Measurements from ENCODE around the gene FBLN1.
"Not testable (repeated sequence)": the region's sequence is repeated elsewhere in the genome, so short reads cannot be mapped to it uniquely, and the experiment has no call there.

The FBLN1 gene

DNA sequence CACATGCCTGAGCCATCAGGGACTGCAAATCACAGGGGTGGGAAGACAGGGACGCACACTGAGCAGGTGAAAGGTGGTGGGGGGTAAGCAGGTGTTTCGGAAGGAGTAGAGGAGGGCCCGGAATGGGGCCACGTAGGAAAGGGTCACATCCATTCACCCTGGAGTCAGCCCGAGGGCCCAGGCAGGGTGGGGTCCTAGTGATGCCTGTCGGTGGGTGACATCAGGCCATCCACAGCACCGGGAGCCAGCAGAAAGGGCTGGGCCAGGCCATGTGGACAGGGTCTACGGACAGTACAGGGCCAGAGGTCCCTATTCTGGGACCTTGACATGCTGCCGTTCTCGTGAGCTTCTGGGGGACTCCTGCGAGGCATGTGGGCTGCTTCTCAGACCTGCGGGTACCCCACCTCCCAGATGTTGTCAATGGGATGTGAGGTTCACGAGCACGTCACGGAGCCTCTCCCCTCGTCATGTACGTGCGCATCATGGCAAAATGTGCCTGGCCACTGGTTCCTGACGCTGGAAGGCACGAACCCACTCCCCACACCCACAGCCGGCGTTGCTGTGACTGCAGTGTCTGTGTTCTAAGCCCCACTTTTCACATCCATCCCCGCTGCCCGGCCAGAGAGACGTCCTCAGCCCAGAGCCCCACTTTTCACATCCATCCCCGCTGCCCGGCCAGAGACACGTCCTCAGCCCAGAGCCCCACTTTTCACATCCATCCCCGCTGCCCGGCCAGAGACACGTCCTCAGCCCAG lies 84.1 kb downstream of the FBLN1 start:
- TF ChIP-seq, protein P1, sequence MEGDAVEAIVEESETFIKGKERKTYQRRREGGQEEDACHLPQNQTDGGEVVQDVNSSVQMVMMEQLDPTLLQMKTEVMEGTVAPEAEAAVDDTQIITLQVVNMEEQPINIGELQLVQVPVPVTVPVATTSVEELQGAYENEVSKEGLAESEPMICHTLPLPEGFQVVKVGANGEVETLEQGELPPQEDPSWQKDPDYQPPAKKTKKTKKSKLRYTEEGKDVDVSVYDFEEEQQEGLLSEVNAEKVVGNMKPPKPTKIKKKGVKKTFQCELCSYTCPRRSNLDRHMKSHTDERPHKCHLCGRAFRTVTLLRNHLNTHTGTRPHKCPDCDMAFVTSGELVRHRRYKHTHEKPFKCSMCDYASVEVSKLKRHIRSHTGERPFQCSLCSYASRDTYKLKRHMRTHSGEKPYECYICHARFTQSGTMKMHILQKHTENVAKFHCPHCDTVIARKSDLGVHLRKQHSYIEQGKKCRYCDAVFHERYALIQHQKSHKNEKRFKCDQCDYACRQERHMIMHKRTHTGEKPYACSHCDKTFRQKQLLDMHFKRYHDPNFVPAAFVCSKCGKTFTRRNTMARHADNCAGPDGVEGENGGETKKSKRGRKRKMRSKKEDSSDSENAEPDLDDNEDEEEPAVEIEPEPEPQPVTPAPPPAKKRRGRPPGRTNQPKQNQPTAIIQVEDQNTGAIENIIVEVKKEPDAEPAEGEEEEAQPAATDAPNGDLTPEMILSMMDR (IDR thresholded peaks at IDR 0.05; ENCODE audit: unreplicated experiment in 3 of 3) = no peak
- no peaks in the 10 kb centered on the region for H3K9me3 Mint-ChIP-seq
- H3K4me1 Mint-ChIP-seq = peaks cover 47% of the 10 kb centered on the region
- H3K4me3 Mint-ChIP-seq = no peak overlapping the region
- H3K27me3 Mint-ChIP-seq (ENCODE audit: low read depth) = peaks cover 7% of the 10 kb centered on the region
- H3K36me3 Mint-ChIP-seq (ENCODE audit: low read depth) = no peaks in the 10 kb centered on the region
- no peak overlapping the region for H3K27ac Mint-ChIP-seq

DNA sequence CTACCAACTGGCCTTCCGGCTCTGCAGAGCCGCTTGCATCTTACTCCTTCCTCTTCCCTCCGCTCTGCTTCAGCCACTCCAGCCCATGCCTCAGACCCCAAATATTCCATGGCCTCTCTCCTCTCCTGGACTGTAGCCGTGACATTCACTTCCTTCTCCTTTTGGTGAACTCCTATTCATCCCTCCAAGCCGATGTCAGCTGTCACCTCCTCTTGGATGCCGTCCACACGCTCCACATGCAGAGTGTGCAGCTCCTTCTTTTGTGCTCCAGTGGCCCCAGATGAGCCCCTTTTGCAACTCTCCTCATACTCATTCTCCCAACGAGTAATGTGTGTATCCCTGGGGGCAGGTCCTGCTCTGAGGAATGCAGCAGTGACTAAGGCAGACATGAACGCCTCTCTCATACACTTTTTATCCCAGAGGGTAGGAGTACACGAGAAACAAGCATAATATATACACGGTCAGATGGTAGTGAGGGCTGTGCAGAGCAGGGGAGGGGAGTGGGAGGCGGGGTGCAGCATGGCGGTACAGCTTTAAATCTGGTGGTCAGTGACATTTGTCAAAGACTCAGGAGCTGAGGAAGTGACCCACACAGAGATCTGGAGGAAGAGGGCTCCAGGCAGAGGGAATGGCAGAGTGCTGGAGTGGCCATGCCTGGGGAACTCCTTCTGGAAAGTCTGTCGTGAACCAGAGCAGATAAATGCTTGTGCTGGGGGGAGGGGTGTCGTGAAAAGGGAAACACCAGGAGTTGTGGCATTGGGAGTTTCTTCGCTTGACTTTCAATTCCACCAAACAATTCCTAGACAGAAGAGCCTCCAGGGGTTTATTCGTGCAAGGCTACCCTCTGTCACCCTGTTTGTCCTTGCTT lies 85.2 kb downstream of the FBLN1 start:
- peaks cover 4% of the 10 kb centered on the region for H3K36me3 Mint-ChIP-seq (ENCODE audit: low read depth)
- H3K9me3 Mint-ChIP-seq = no peaks in the 10 kb centered on the region
- H3K27ac Mint-ChIP-seq = peak overlapping the region; percentile 15 to 83 (median 31)
- H3K4me1 Mint-ChIP-seq = peaks cover 42% of the 10 kb centered on the region
- TF ChIP-seq, protein P1 (IDR thresholded peaks at IDR 0.05; ENCODE audit: unreplicated experiment in 3 of 3) = no peak
- peak overlapping the region in 2 of 3 experiments; percentile 6 to 31 for H3K4me3 Mint-ChIP-seq
- peaks cover 7% of the 10 kb centered on the region for H3K27me3 Mint-ChIP-seq (ENCODE audit: low read depth)

DNA sequence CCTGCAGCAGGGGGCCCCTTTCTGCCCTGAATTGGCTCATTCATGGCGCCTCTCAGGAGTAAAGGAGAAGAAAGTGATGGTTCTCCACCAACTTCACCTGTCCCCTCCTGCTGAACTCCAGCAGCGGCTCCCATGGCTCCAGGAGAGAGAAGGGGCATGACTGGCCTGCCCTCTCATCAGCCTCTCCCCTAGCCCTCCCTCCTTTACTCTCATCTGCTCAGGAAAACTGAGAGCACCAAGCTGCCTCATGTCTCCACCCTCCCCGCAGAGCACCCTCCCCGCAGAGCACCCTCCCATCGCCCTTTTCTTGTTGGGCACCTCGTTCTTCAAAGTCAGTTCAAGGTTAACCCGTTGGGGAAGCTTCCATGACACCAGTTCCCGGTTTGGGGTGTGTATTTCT lies 86.9 kb downstream of the FBLN1 start:
- Mint-ChIP-seq H3K4me1 (peaks cover 28% of the 10 kb centered on the region), H3K9me3 (no peaks in the 10 kb centered on the region), H3K36me3 (ENCODE audit: low read depth) (peaks cover 19% of the 10 kb centered on the region), H3K27ac (no peak overlapping the region), H3K27me3 (ENCODE audit: low read depth) (peaks cover 5% of the 10 kb centered on the region), H3K4me3 (no peak overlapping the region)
- TF ChIP-seq, protein P1 (IDR thresholded peaks at IDR 0.05; ENCODE audit: unreplicated experiment in 3 of 3) = no peak

DNA sequence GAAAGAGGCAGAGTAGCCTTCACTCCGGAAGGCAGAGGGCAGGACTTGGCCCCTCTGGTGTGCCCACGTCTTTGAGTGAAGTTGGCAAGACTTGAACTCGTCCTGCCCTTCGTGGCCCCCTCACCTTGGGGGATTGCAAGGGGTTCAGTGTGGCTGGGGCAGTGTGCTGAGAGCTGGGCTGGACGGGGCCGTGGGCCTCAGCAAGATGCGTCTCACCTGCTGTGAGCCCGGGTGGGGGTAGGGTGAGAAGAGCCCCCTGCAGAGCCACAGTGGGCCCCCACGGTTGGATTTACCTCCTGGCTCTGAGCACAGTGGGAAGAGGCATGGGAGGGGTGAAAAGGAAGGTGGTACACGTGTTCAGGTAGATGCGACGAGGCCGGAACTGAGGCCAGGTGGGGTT lies 87.6 kb downstream of the FBLN1 start:
- H3K36me3 Mint-ChIP-seq (ENCODE audit: low read depth) = peaks cover 21% of the 10 kb centered on the region
- peaks cover 21% of the 10 kb centered on the region for H3K4me1 Mint-ChIP-seq
- H3K27ac Mint-ChIP-seq = no peak overlapping the region
- TF ChIP-seq, protein P1 (IDR thresholded peaks at IDR 0.05; ENCODE audit: unreplicated experiment in 3 of 3) = no peak
- no peaks in the 10 kb centered on the region for H3K9me3 Mint-ChIP-seq
- no peak overlapping the region for H3K4me3 Mint-ChIP-seq
- peaks cover 3% of the 10 kb centered on the region for H3K27me3 Mint-ChIP-seq (ENCODE audit: low read depth)

DNA sequence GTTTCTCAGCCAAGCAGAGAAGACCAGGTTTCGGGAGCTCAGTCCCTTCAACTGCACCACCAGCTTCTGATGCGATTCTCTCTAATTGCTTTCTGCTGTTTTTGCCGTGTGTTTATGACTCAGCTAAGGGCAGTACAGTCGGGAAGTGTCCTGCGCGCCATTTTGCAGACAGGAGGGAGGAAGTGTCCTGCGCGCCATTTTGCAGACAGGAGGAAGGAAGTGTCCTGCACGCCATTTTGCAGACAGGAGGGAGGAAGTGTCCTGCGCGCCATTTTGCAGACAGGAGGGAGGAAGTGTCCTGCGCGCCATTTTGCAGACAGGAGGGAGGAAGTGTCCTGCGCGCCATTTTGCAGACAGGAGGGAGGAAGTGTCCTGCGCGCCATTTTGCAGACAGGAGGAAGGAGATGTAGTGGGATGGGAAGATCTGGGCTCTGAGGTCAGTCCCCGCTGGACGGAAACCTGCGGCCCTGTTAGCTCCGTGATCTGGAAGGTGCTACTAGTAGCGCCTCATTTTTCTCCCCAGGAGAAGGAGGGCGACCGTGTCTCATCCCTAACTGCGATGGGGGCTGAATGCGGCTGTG lies 89.0 kb downstream of the FBLN1 start:
- H3K27me3 Mint-ChIP-seq (ENCODE audit: low read depth); H3K27ac Mint-ChIP-seq; H3K4me3 Mint-ChIP-seq; H3K9me3 Mint-ChIP-seq: not testable (repeated sequence)
- peaks cover 19% of the 10 kb centered on the region for H3K4me1 Mint-ChIP-seq
- peaks cover 25% of the 10 kb centered on the region for H3K36me3 Mint-ChIP-seq (ENCODE audit: low read depth)

Data from nephron (organoid).